ENCODE data around the gene LAMC2.

LAMC2 gene

DNA sequence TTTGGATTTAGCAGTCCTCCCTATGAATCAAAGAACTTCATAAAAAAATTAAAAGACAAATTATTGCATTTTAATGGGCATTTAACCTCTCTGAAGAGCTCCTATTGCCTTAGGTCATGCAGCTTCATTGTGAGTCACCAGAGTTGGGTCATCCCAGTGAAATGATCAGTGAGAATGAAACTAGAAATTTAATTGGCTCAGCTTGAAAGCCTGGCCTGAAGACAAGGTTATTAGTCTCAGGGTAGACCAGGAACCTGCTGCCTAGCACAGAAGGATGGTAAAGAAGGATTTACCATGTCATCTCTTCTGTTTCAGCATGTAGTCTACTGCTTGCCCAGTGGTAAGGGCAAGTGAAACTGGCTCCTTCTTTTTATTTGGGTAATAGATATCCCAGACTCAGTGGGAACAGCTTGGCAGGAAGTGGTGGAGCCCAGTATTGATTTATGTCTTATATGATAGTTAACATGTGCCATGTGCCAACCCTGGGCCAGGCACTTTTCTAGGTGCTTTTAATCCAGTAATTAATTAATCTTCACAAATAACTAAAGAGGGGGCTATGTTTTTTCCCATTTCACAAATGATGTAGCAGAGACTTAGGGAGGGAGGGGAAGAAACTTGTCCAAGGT lies 23.6 kb downstream of the LAMC2 start:
- H3K4me1 ChIP-seq (ENCODE audit: insufficient read depth, low read length, poor library complexity, severe bottlenecking), result peaks cover 30% of the 10 kb centered on the region
- TF ChIP-seq, protein P1, sequence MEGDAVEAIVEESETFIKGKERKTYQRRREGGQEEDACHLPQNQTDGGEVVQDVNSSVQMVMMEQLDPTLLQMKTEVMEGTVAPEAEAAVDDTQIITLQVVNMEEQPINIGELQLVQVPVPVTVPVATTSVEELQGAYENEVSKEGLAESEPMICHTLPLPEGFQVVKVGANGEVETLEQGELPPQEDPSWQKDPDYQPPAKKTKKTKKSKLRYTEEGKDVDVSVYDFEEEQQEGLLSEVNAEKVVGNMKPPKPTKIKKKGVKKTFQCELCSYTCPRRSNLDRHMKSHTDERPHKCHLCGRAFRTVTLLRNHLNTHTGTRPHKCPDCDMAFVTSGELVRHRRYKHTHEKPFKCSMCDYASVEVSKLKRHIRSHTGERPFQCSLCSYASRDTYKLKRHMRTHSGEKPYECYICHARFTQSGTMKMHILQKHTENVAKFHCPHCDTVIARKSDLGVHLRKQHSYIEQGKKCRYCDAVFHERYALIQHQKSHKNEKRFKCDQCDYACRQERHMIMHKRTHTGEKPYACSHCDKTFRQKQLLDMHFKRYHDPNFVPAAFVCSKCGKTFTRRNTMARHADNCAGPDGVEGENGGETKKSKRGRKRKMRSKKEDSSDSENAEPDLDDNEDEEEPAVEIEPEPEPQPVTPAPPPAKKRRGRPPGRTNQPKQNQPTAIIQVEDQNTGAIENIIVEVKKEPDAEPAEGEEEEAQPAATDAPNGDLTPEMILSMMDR (conservative IDR thresholded peaks at IDR 0.05; ENCODE audit: low read length), result no peak
- TF ChIP-seq EZH2phosphoT487 (IDR thresholded peaks at IDR 0.05; ENCODE audit: borderline replicate concordance), result no peak
- H3K9ac ChIP-seq (ENCODE audit: low read depth, low read length, poor library complexity, severe bottlenecking), result no peak overlapping the region
- H3K4me2 ChIP-seq (ENCODE audit: low read depth, low read length, poor library complexity, severe bottlenecking), result peak overlapping the region; percentile 42
- no peaks in the 10 kb centered on the region for H3K79me2 ChIP-seq (ENCODE audit: insufficient read depth, low read length)
- H3K36me3 ChIP-seq (ENCODE audit: insufficient read depth, low read length), result no peaks in the 10 kb centered on the region
- no peaks in the 10 kb centered on the region for H3F3A ChIP-seq (ENCODE audit: low read depth)
- peak overlapping the region; percentile 66 for H2AFZ ChIP-seq (ENCODE audit: low read length)
- no peaks in the 10 kb centered on the region for H3K9me3 ChIP-seq (ENCODE audit: insufficient read depth, low read depth, low read length)
- H4K20me1 ChIP-seq (ENCODE audit: insufficient read depth, low read length, poor library complexity, severe bottlenecking), result no peaks in the 10 kb centered on the region
- H3K9me2 ChIP-seq (replicated peaks; ENCODE audit: low read depth, low read length), result no peaks in the 10 kb centered on the region
- no peaks in the 10 kb centered on the region for H3K27me3 ChIP-seq (ENCODE audit: insufficient read depth, low read length, poor library complexity, severe bottlenecking)
- peak overlapping the region; percentile 5 for H3K4me3 ChIP-seq (ENCODE audit: low read length, poor library complexity, severe bottlenecking)

DNA sequence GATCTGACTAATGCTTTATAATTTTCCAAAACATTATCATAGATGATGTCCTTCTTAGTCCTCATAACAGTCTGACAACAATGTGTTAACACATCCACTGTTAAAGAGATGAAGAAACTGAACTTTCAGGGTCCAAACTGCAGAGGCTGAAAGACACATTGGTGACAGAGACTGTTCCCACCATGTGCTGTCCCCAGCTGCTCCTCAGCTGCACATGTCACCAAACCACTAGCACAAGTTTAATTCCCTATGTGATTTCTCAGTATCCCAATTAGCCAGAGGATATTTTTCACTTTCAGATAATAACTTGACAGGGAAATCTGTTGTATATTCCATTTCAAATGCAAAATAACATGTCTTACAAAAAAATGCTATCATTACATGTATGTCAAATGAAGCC lies 24.6 kb downstream of the LAMC2 start:
- Histone ChIP-seq H3F3A (ENCODE audit: low read depth) (no peaks in the 10 kb centered on the region), H3K4me2 (ENCODE audit: low read depth, low read length, poor library complexity, severe bottlenecking) (no peak overlapping the region), H3K9me2 (replicated peaks; ENCODE audit: low read depth, low read length) (no peaks in the 10 kb centered on the region), H3K4me3 (ENCODE audit: low read length, poor library complexity, severe bottlenecking) (no peak overlapping the region), H3K9ac (ENCODE audit: low read depth, low read length, poor library complexity, severe bottlenecking) (no peak overlapping the region), H3K9me3 (ENCODE audit: insufficient read depth, low read depth, low read length) (no peaks in the 10 kb centered on the region), H3K4me1 (ENCODE audit: insufficient read depth, low read length, poor library complexity, severe bottlenecking) (peaks cover 24% of the 10 kb centered on the region), H3K27me3 (ENCODE audit: insufficient read depth, low read length, poor library complexity, severe bottlenecking) (no peaks in the 10 kb centered on the region), H3K79me2 (ENCODE audit: insufficient read depth, low read length) (no peaks in the 10 kb centered on the region), H2AFZ (ENCODE audit: low read length) (0 out of 2 replicates have a peak overlapping the region, but pooled peaks have one; percentile 17), H4K20me1 (ENCODE audit: insufficient read depth, low read length, poor library complexity, severe bottlenecking) (no peaks in the 10 kb centered on the region), H3K36me3 (ENCODE audit: insufficient read depth, low read length) (no peaks in the 10 kb centered on the region)
- TF ChIP-seq, protein P1 (conservative IDR thresholded peaks at IDR 0.05; ENCODE audit: low read length), result no peak
- no peak for TF ChIP-seq EZH2phosphoT487 (IDR thresholded peaks at IDR 0.05; ENCODE audit: borderline replicate concordance)

DNA sequence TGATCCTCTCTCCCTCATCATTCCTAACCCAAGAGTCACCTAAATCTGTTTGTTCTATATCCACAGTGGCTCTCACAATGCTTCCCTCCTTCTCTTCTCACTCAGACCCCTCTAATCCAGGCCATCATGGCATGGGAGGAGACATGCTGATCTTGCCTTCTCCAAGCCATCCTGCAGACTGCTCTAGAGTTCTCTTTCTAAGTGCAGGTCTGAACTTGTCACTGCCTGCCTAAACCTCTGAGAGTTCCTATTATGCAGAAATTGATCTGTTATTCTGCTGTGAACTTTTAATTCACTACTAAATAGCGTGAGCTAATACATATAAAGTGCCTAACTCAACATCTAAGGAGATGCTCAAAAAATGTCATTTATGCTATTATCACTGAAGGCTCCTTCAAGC lies 26.8 kb downstream of the LAMC2 start:
- Histone ChIP-seq H3F3A (ENCODE audit: low read depth) (no peaks in the 10 kb centered on the region), H3K4me1 (ENCODE audit: insufficient read depth, low read length, poor library complexity, severe bottlenecking) (peaks cover 28% of the 10 kb centered on the region), H3K4me3 (ENCODE audit: low read length, poor library complexity, severe bottlenecking) (no peak overlapping the region), H3K4me2 (ENCODE audit: low read depth, low read length, poor library complexity, severe bottlenecking) (no peak overlapping the region), H3K36me3 (ENCODE audit: insufficient read depth, low read length) (no peaks in the 10 kb centered on the region), H3K79me2 (ENCODE audit: insufficient read depth, low read length) (no peaks in the 10 kb centered on the region), H2AFZ (ENCODE audit: low read length) (no peak overlapping the region), H3K9me2 (replicated peaks; ENCODE audit: low read depth, low read length) (no peaks in the 10 kb centered on the region), H3K27me3 (ENCODE audit: insufficient read depth, low read length, poor library complexity, severe bottlenecking) (no peaks in the 10 kb centered on the region), H3K9ac (ENCODE audit: low read depth, low read length, poor library complexity, severe bottlenecking) (no peak overlapping the region), H4K20me1 (ENCODE audit: insufficient read depth, low read length, poor library complexity, severe bottlenecking) (no peaks in the 10 kb centered on the region), H3K9me3 (ENCODE audit: insufficient read depth, low read depth, low read length) (no peaks in the 10 kb centered on the region)
- no peak for TF ChIP-seq EZH2phosphoT487 (IDR thresholded peaks at IDR 0.05; ENCODE audit: borderline replicate concordance)
- TF ChIP-seq, protein P1 (conservative IDR thresholded peaks at IDR 0.05; ENCODE audit: low read length), result no peak

Measured in Loucy (cell line).